Thyroid gland (tissue), 4 donors: ENCODE measurements around the gene MPPED2. TPM values are rescaled to one million over a fixed set of nuclear protein-coding genes. Genes with fewer than 3 reads are reported as not detected.

ENCODE experiments used
- DNase-seq, 2 donors: peaks; one replicate each; pipeline ENCODE4 v3.0.0-alpha.2; 2019
- H3K27ac ChIP-seq, 3 donors: fragments of 200-600 bp; sonication (generic); 1 replicate in 2 of 3; 2 replicates in 1 of 3; pipeline ENCODE4 v1.5.1; 2016 to 2019; ENCODE audit warnings: mild to moderate bottlenecking in 1 of 3, moderate library complexity in 1 of 3
- H3K27me3 ChIP-seq: fragments of 200-600 bp; sonication (generic); one replicate; pipeline ENCODE4 v1.5.1; 2019
- H3K36me3 ChIP-seq, 2 donors: fragments of 200-600 bp; sonication (generic); one replicate each; pipeline ENCODE4 v1.5.1; 2016 to 2019
- H3K4me1 ChIP-seq, 2 donors: fragments of 200-600 bp; sonication (generic); one replicate each; pipeline ENCODE4 v1.5.1; 2017 to 2019
- H3K4me3 ChIP-seq, 3 donors: fragments of 200-600 bp; sonication (generic); replicated peaks in 1 of 3; 1 replicate in 2 of 3; 2 replicates in 1 of 3; pipeline ENCODE4 v1.5.1; 2016; ENCODE audit warnings: mild to moderate bottlenecking in 1 of 3
- H3K9me3 ChIP-seq: fragments of 200-600 bp; sonication (generic); one replicate; pipeline ENCODE4 v1.5.1; 2017
- CTCF ChIP-seq, 6 experiments: fragments of 200-600 bp in 3 of 6; fragments of 450-650 bp in 3 of 6; sonication (generic) in 3 of 6; IDR thresholded peaks; one replicate each; pipeline ENCODE4 v1.5.1; 2016 to 2019; ENCODE audit warnings: antibody characterized with exemption in 6 of 6, mild to moderate bottlenecking in 2 of 6, inconsistent platforms in 1 of 6, moderate library complexity in 1 of 6
- POLR2A ChIP-seq, 2 donors: fragments of 450-650 bp; IDR thresholded peaks; one replicate each; pipeline ENCODE4 v1.6.1; 2017; ENCODE audit warnings: antibody characterized with exemption in 2 of 2, mild to moderate bottlenecking in 2 of 2, moderate library complexity in 1 of 2
- WGBS, 2 donors: methylation state at CpG; one replicate each; pipeline ENCODE4 v1.1.5; 2017; 5-methylcytosine and 5-hydroxymethylcytosine counted together
- intact Hi-C: fragments of 100-400 bp; cut with DNase I; formaldehyde crosslinking; loops from one replicate; pipeline ENCODE4 v1.15.1; 2023
- total RNA-seq, 4 donors: library from RNA; depleted of rRNA; stranded (reverse); fragments of >200 nt; gene quantifications; one replicate each; pipeline ENCODE4 v1.2.3, GENCODE V29; 2016

MPPED2 gene
- total RNA-seq, 4 donors from 2014 or later = 35.5 to 103 (median 75.0) TPM

- 30 to 45% methylated on average over 4 of the region's 4 CpGs for WGBS, 2 donors
- intact Hi-C loops = no loop called here
- Histone ChIP-seq H3K27me3 (no peaks in the 10 kb centered on the region), H3K4me1 (peaks cover 27 to 37% of the 10 kb centered on the region in 2 donors), H3K4me3 (no peak overlapping the region), H3K36me3 (no peaks in the 10 kb centered on the region), H3K9me3 (no peaks in the 10 kb centered on the region), H3K27ac (peak overlapping the region; percentile 76 to 79 (median 77))
- no peak for DNase-seq
- no peak for TF ChIP-seq POLR2A (IDR thresholded peaks at IDR 0.05)
- no peak for TF ChIP-seq CTCF (IDR thresholded peaks at IDR 0.05)
These were observed 96.6 kb downstream of the MPPED2 start for GRCh38 chr11:30489511-30489910.

DNA sequence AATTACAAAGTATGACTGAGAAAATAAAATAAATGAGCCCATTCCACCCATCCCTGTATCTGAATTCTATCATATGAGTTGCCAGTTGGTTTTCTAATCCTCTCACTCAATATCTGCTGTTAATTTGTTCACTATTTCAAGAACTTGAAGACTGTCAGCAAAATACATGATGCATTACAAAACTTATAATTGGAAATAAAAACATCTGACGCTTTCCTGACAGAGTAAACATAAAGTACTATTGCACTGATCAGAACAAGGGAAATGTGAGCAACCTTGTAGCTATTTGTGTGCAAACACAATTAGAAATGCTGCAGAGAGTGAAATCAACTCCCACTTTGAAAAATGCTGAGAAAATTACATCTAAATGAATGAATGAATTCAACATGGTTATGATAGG lies 97.1 kb downstream of the MPPED2 start:
- Histone ChIP-seq H3K4me1 (peaks cover 27 to 37% of the 10 kb centered on the region in 2 donors), H3K27ac (peak overlapping the region; percentile 76 to 79 (median 77)), H3K36me3 (no peaks in the 10 kb centered on the region), H3K4me3 (no peak overlapping the region), H3K27me3 (no peaks in the 10 kb centered on the region), H3K9me3 (no peaks in the 10 kb centered on the region)
- intact Hi-C loops = no loop called here
- TF ChIP-seq POLR2A (IDR thresholded peaks at IDR 0.05) (no peak), CTCF (IDR thresholded peaks at IDR 0.05) (no peak)
- no peak for DNase-seq
- WGBS, 2 donors = 47% methylated on average over 1 of the region's 1 CpG

- WGBS, 2 donors = 19 to 29% methylated on average over 8 of the region's 8 CpGs
- Histone ChIP-seq H3K27me3 (no peaks in the 10 kb centered on the region), H3K27ac (peak overlapping the region; percentile 76 to 79 (median 77)), H3K36me3 (no peaks in the 10 kb centered on the region), H3K4me3 (no peak overlapping the region), H3K9me3 (no peaks in the 10 kb centered on the region), H3K4me1 (peaks cover 27 to 37% of the 10 kb centered on the region in 2 donors)
- DNase-seq = no peak
- TF ChIP-seq CTCF (IDR thresholded peaks at IDR 0.05) (no peak), POLR2A (IDR thresholded peaks at IDR 0.05) (no peak)
- intact Hi-C loops = no loop called here
These were observed 97.7 kb downstream of the MPPED2 start for GRCh38 chr11:30488304-30488998.

DNA sequence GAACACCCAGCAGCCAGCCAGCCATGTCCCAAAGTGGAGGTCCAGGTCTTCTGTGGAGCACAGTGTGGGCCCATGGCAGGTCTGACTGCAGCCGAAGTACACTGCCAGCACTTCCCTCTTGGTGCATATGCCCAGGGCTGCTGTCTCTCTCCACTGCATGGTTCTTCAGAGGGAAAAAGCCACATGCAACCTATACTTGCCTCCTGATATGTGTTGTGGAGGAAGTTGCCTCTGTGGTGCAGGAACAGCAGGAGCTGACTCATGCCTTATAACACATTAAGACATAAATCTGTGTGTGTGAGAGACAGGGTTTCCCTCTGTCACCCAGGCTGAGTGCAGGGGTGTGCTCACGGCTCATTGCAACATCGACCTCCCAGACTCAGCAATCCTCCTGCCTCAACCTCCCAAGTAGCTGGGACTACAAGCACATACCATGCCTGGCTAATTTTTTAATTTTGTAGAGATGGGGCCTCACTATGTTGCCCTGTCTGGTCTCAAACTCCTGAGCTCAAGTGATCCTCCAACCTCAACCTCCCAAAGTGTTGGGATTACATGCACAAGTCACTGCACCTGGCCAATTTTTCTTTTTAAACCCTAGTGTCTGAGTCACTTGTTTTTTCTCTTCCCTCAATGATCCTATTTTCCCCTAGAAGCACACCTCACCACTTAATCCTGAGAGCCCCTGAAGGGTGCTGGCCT lies 98.8 kb downstream of the MPPED2 start:
- no peaks in the 10 kb centered on the region for H3K36me3 ChIP-seq
- no peaks in the 10 kb centered on the region for H3K9me3 ChIP-seq
- intact Hi-C loops = no loop called here
- WGBS, 2 donors = 89 to 93% methylated on average over 3 of the region's 3 CpGs
- peak overlapping the region in 2 of 3 donors; percentile 77 to 79 for H3K27ac ChIP-seq
- no peak for TF ChIP-seq POLR2A (IDR thresholded peaks at IDR 0.05)
- no peak for TF ChIP-seq CTCF (IDR thresholded peaks at IDR 0.05)
- peaks cover 27 to 37% of the 10 kb centered on the region in 2 donors for H3K4me1 ChIP-seq
- no peaks in the 10 kb centered on the region for H3K27me3 ChIP-seq
- H3K4me3 ChIP-seq = no peak overlapping the region
- DNase-seq = no peak

DNA sequence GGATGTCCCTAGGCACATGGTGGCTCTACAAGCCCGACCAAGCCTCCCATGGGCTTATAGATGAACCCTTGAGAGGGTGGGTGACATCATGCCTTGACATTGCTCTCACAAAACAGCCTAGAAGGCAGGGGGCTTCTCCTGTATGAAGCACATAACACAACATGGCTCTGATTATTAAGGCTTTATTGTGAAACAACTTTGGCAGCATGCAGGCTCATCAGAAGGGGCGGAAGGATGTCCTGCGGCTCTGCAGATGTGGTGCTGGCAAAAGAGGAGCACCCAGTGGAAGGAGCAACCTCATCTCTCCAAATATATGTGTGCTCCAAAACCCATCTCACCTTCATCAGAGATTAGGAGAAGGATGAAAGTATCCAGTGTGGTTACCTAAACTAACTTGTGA lies 100.4 kb downstream of the MPPED2 start:
- no peak overlapping the region for H3K4me3 ChIP-seq
- no peaks in the 10 kb centered on the region for H3K36me3 ChIP-seq
- 85 to 98% methylated on average over 3 of the region's 3 CpGs for WGBS, 2 donors
- H3K9me3 ChIP-seq = no peaks in the 10 kb centered on the region
- no peak for TF ChIP-seq POLR2A (IDR thresholded peaks at IDR 0.05)
- no peak for TF ChIP-seq CTCF (IDR thresholded peaks at IDR 0.05)
- H3K27ac ChIP-seq = no peak overlapping the region
- peaks cover 33 to 42% of the 10 kb centered on the region in 2 donors for H3K4me1 ChIP-seq
- DNase-seq = no peak
- H3K27me3 ChIP-seq = no peaks in the 10 kb centered on the region
- intact Hi-C loops = no loop called here
